GM12873 (cell line): ENCODE results near the gene NKAIN2.

ENCODE experiments used
- TF ChIP-seq, protein P1 (sequence below): IDR thresholded peaks from 2 replicates; pipeline ENCODE4 v1.5.1; 2012; ENCODE audit warnings: low read depth, mild to moderate bottlenecking, moderate library complexity, low read length, control low read depth; ENCODE audit not compliant: insufficient read depth; ENCODE audit errors: missing control alignments

The NKAIN2 gene

DNA sequence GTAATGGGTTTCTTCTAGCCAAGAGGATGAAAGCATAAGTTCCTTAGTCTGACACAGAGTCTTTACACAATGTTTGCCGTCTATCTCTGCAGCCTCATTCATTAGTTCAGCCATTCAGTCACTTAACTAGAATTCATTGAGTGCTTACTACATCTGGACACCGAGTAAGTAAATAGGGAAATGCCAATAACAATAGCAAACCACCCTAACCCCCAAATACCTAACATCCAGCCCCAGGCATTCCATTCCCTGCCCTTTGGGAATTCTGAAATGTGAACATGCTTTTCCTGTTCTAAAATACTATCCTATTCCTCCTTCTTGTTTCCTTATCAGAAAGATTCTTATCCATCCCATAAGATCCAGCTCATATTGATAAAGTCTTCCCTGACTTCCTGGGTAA lies 881.0 kb downstream of the NKAIN2 start:
- TF ChIP-seq, protein P1, sequence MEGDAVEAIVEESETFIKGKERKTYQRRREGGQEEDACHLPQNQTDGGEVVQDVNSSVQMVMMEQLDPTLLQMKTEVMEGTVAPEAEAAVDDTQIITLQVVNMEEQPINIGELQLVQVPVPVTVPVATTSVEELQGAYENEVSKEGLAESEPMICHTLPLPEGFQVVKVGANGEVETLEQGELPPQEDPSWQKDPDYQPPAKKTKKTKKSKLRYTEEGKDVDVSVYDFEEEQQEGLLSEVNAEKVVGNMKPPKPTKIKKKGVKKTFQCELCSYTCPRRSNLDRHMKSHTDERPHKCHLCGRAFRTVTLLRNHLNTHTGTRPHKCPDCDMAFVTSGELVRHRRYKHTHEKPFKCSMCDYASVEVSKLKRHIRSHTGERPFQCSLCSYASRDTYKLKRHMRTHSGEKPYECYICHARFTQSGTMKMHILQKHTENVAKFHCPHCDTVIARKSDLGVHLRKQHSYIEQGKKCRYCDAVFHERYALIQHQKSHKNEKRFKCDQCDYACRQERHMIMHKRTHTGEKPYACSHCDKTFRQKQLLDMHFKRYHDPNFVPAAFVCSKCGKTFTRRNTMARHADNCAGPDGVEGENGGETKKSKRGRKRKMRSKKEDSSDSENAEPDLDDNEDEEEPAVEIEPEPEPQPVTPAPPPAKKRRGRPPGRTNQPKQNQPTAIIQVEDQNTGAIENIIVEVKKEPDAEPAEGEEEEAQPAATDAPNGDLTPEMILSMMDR: no peak

DNA sequence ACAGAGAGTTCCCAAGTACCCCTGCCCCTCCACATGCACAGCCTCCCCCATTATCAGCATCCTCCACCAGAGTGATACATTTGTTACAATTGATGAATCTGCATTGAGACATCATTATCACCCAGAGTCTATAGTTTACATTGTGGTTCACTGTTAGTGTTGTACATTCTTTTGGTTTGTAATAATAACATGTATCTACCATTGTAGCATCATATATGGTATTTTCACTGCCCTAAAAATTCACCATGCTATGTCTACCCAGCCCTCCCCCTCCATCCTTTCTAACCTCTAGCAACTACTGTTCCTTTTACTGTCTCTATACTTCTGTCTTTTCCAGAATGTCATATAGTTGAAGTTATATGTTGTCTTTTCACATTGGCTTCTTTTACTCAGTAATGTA lies 884.7 kb downstream of the NKAIN2 start:
- TF ChIP-seq, protein P1: no peak

DNA sequence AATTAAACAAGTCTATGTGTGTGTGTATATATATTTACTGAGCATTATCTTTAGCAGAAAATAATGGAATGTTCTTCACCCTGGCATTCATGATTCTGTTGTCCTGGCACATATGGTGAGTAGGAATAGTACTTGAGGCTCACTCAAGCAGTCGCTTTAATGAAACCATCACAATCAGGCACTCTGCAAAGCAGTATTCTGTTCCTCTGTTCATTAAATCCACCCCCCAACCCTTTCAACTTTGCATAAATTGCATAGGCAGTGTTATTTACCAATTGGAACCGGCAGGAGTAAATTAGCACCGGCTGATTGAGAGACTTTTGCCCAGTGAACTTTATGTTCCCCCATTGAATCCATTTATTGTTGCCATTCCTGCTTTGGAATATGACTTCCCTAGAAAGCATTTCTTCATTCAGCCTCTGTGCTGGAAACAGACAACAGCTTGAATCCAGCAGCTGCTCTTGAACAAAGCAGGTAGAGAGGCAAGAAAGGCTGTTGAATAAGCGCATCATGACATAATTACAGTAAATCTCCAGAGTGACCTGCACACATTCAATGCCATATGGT lies 890.6 kb downstream of the NKAIN2 start:
- TF ChIP-seq, protein P1: no peak

DNA sequence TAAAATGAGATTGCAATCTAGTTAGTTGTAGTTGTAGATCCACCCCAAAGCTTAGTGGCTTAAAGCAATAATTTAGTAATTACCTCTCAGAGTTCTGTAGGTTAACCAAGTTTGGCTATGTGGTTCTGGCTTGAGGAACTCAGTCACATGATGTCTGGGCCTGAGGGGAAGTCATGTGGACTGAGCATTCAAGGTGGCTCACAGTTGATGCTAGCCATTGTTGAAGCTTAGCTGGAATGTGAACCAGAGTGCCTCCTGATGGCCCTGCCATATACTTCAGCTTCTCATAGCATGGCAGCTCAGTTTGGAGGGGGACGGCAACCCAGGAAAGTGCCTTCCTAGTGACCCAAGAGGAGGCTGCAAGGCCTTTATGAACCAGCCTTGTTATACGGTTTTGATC lies 895.4 kb downstream of the NKAIN2 start:
- TF ChIP-seq, protein P1: no peak

DNA sequence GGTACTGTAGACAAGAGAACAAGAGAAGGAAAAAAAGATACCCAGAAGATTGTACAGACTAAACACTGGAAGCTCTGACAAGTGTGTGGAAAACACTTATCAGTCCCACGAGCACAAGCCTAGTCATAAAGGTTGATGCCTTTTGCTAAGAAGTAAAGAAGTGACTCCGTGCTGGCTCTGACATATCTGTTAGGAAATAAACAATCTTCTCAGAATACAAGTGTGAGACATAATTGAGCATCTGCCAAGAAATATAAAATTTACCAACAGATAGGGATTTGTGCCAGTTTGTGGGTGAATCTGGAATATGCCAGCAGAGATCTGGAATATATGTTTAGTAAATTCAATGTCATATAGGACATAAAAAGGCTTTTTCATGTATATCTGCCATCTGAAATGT lies 899.9 kb downstream of the NKAIN2 start:
- TF ChIP-seq, protein P1: no peak

DNA sequence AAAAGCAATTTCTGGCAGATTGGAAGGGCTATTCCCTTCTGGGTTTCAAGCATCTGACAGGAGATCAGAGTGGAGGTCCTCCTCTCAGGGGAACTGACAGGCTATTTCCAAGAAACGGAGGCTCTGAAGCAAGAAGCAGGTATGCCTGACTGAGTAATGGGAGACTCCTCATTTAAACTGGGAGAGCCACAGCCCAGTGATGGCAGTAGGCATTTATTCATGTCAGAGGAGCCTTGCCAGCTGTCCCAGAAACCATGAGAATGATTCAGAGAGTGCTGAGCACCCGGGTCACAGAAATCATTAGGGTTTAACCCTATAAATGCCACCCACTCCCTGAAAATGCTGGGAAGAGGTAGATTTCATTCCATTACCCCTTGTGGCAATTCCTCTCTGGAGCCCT lies 911.1 kb downstream of the NKAIN2 start:
- TF ChIP-seq, protein P1: no peak

DNA sequence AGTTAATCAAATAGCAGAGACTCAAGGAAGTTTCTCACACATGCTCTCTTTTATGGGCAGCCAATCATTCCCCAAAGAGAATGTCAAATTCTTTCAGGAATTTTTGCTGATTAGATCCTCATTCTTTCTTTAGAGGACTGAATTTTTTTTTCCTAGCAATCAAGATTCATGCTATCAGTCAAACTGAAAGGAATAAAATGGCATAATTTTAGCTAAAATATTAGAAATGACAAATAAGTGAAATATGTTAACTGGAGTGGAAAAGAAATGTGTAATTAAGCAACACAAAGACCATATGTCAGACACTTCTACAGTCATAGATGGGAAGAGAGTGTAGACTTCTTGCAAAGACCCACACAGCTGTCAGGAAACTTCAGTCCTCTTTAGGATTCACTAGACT lies 916.2 kb downstream of the NKAIN2 start:
- TF ChIP-seq, protein P1: no peak
